Natural killer cell (primary cell): ENCODE measurements around the gene FSD2. TPM values are rescaled to one million over a fixed set of nuclear protein-coding genes. Genes with fewer than 3 reads are reported as not detected.
A peak's percentile ranks its signal among the peaks of the same experiment; 100 is the strongest.

Experiments
- ATAC-seq, 3 donors: fragments of 150-1000 bp in 2 of 3; fragments of 200-7000 bp in 1 of 3; cut with Tn5 transposase; 1 replicate in 1 of 3; 2 replicates in 2 of 3; pipeline ENCODE4 v1.10.0; 2021; ENCODE audit warnings: mild to moderate bottlenecking in 2 of 3, moderate library complexity in 2 of 3
- DNase-seq, 2 donors: peaks; one replicate each; pipeline versions ENCODE4 v3.0.0 to v3.0.0-alpha.2; 2013 to 2021; ENCODE audit warnings: mixed read lengths in 1 of 2
- H3K27ac ChIP-seq: one replicate; pipeline ENCODE4 v1.5.1; 2013; ENCODE audit warnings: mild to moderate bottlenecking, low read length
- H3K27me3 ChIP-seq: one replicate; pipeline ENCODE4 v1.6.1; 2013; ENCODE audit warnings: low read length; ENCODE audit not compliant: control insufficient read depth, insufficient read depth
- H3K36me3 ChIP-seq: one replicate; pipeline ENCODE4 v1.6.1; 2013; ENCODE audit warnings: low read length; ENCODE audit not compliant: control insufficient read depth, insufficient read depth
- H3K4me1 ChIP-seq: one replicate; pipeline ENCODE4 v1.6.1; 2013; ENCODE audit warnings: low read length; ENCODE audit not compliant: control insufficient read depth, insufficient read depth
- H3K4me3 ChIP-seq: one replicate; pipeline ENCODE4 v1.5.1; 2013; ENCODE audit warnings: low read length
- H3K9me3 ChIP-seq: one replicate; pipeline ENCODE4 v1.6.1; 2013; ENCODE audit warnings: low read length; ENCODE audit not compliant: control insufficient read depth, insufficient read depth
- H3K27ac Mint-ChIP-seq, 2 donors: one replicate each; pipeline ENCODE4 v1.8.0; 2022; ENCODE audit warnings: mild to moderate bottlenecking in 2 of 2, mixed read lengths in 2 of 2, moderate library complexity in 1 of 2
- H3K27me3 Mint-ChIP-seq, 2 donors: one replicate each; pipeline ENCODE4 v1.8.0; 2022; ENCODE audit warnings: low read depth in 2 of 2, mixed read lengths in 2 of 2
- H3K36me3 Mint-ChIP-seq: one replicate; pipeline ENCODE4 v1.8.0; 2022; ENCODE audit warnings: mixed read lengths
- H3K4me1 Mint-ChIP-seq, 2 donors: one replicate each; pipeline ENCODE4 v1.8.0; 2022; ENCODE audit warnings: mixed read lengths in 2 of 2
- H3K4me3 Mint-ChIP-seq: one replicate; pipeline ENCODE4 v1.8.0; 2022; ENCODE audit warnings: mild to moderate bottlenecking, moderate library complexity, mixed read lengths
- H3K9me3 Mint-ChIP-seq, 2 donors: one replicate each; pipeline ENCODE4 v1.8.0; 2022; ENCODE audit warnings: mixed read lengths in 2 of 2
- CTCF ChIP-seq: fragments of 200-600 bp; IDR thresholded peaks from one replicate; pipeline ENCODE4 v1.8.0; 2022; ENCODE audit warnings: antibody characterized with exemption
- WGBS: methylation state at CpG from one replicate; pipeline ENCODE4 v1.1.7; 2013; ENCODE audit warnings: missing lambda C conversion rate; ENCODE audit not compliant: insufficient coverage; 5-methylcytosine and 5-hydroxymethylcytosine counted together
- intact Hi-C: fragments of 100-400 bp; cut with micrococcal nuclease; formaldehyde crosslinking; loops from one replicate; pipeline ENCODE4 v1.14.2; 2022
- total RNA-seq, 4 donors: library from RNA; stranded (reverse); fragments of 120-200 nt in 1 of 4; gene quantifications; one replicate each; pipeline versions ENCODE4 v1.2.3 to v1.2.4, GENCODE V29; 2013 to 2022

The FSD2 gene
- total RNA-seq, 3 donors from 2014 or later (not counting 1 experiment from before 2014, with no cell fraction given): not detected

DNA sequence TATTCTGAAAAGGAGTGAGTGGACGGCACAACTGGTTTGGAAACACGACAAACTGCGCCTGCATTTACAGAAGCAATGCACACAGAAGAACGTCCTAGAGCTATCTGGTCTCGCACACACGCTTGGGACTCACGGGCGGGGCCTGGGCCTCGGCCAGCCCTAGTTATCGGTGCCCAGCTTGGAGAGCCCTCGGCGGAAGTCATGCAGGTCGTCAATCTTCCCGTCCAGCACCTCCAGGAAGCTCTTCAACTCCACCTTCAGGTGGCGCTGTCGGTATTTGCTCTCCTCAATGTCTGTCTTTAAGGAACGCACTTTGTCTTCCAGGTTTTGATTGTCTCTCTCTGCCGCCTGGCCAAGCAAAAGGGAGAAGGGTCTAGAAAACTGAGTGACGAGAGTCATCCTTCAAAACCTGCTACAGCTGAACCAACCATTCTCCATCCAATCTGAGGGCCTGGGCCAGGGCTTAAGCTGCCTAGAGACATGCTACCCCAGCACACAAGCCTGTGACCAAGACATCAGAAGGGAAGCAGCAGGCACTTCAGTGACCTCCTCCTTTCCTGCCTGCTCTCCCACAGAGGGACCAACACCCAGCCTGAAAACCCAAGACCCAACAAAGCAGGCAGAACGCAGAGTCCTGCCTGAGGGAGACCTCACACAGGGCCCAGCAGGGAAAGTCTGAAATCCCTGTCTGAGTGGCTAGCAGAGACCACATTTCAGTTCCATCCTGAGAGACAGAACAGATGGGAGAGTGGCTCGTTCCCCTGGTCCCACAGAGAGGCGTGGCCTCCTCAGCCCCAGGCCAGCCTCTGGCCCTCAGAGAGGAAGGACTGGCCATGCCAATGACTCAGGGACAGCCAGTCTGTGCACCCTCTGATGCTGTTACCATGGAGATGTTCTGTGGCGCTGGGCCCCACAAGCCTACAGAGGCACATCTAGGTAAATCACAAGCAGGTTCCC, 44.0 kb upstream of the FSD2 start:
- Histone ChIP-seq H3K27me3 (no peaks in the 10 kb centered on the region), H3K4me1 (peaks cover 12% of the 10 kb centered on the region), H3K4me3 (no peak overlapping the region), H3K36me3 (no peaks in the 10 kb centered on the region), H3K9me3 (no peaks in the 10 kb centered on the region), H3K27ac (no peak overlapping the region)
- Mint-ChIP-seq H3K27me3 (no peaks in the 10 kb centered on the region), H3K27ac (peak overlapping the region; percentile 14 to 31), H3K4me3 (peak overlapping the region; percentile 6), H3K36me3 (no peaks in the 10 kb centered on the region), H3K9me3 (no peaks in the 10 kb centered on the region), H3K4me1 (peaks cover 14 to 16% of the 10 kb centered on the region in 2 donors)
- peak; percentile 38 to 71 for DNase-seq
- TF ChIP-seq CTCF: peak; percentile 69
- WGBS: 31% methylated on average over 23 of the region's 23 CpGs
- intact Hi-C loops: loop anchor here (1.0 kb wide), 1 partner anchor 150 kb away; no protein-coding TSS in a partner anchor
- ATAC-seq: peak; percentile 76 to 83 (median 79)

DNA sequence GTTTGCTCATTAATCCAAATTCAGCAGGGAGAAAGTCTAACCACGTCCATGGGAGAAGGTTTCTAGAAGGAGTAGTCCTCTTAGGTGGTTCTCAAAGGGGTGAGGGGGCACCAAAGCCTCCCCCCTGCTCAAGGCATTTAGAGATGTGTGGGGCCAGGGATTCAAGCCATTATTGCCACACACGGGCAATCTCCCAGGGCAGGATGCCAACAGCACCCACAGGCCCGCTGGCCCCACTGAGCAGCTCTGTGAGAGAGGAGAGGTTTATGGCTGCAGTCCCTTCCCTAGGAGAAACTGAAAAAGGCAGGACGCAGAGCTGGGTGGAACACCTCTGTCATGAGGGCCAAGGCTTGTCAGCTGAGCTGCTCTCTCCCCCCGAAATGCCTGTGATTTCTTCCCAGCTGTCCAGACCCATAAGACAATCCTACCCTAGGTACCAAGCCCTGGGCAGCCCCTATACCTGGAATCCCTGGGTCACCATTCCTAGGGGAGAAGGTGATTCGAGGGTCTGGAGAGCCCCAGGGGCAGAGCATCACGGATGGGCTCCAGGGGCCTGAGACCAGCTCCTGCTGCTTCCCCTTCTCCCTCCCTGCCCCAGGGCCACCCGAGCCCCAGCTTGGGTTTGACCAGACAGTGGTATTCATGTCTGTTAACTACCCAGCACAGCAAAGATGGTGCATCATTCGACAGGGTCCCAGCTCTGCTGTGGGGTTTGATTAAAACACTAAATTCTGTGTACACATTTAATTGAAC, 42.5 kb upstream of the FSD2 start:
- DNase-seq: no peak
- TF ChIP-seq CTCF: no peak
- 85% methylated on average over 9 of the region's 9 CpGs for WGBS

GRCh38 chr15:82847703-82848102, 41.8 kb upstream of the FSD2 start:
- peaks cover 16 to 19% of the 10 kb centered on the region in 2 donors for H3K4me1 Mint-ChIP-seq
- no peak overlapping the region for H3K27ac ChIP-seq
- H3K27me3 ChIP-seq: no peaks in the 10 kb centered on the region
- WGBS: 78% methylated on average over 8 of the region's 8 CpGs
- H3K27ac Mint-ChIP-seq: no peak overlapping the region
- H3K9me3 ChIP-seq: no peaks in the 10 kb centered on the region
- no peak for ATAC-seq
- H3K4me1 ChIP-seq: peaks cover 14% of the 10 kb centered on the region
- H3K4me3 Mint-ChIP-seq: no peak overlapping the region
- no peaks in the 10 kb centered on the region for H3K9me3 Mint-ChIP-seq
- H3K27me3 Mint-ChIP-seq: no peaks in the 10 kb centered on the region
- intact Hi-C loops: no loop called here
- no peak for DNase-seq
- no peak overlapping the region for H3K4me3 ChIP-seq
- no peaks in the 10 kb centered on the region for H3K36me3 ChIP-seq
- H3K36me3 Mint-ChIP-seq: no peaks in the 10 kb centered on the region
- no peak for TF ChIP-seq CTCF

More for the DNA sequence above, 42.5 kb upstream of the FSD2 start:
- Mint-ChIP-seq H3K27ac (no peak overlapping the region), H3K36me3 (no peaks in the 10 kb centered on the region), H3K27me3 (no peaks in the 10 kb centered on the region), H3K9me3 (no peaks in the 10 kb centered on the region), H3K4me1 (peaks cover 16 to 19% of the 10 kb centered on the region in 2 donors), H3K4me3 (no peak overlapping the region)
- H3K9me3 ChIP-seq: no peaks in the 10 kb centered on the region
- ATAC-seq: no peak
- intact Hi-C loops: no loop called here
- H3K27ac ChIP-seq: no peak overlapping the region
- H3K4me3 ChIP-seq: no peak overlapping the region
- H3K27me3 ChIP-seq: no peaks in the 10 kb centered on the region
- H3K36me3 ChIP-seq: no peaks in the 10 kb centered on the region
- H3K4me1 ChIP-seq: peaks cover 14% of the 10 kb centered on the region
